Endodermal cell (in vitro differentiated cells): ENCODE results near the gene MAP3K5. TPM values are rescaled to one million over a fixed set of nuclear protein-coding genes. Genes with fewer than 3 reads are reported as not detected.

Experiments
- DNase-seq: peaks from one replicate; pipeline ENCODE4 v3.0.0-alpha.2; 2017
- H3K27ac ChIP-seq: 2 replicates; pipeline ENCODE4 v1.5.1; 2013; ENCODE audit warnings: mild to moderate bottlenecking, low read depth, low read length, moderate library complexity
- H3K27me3 ChIP-seq: 2 replicates; pipeline ENCODE4 v1.6.1; 2013; ENCODE audit warnings: mild to moderate bottlenecking, low read length, moderate library complexity; ENCODE audit not compliant: insufficient read depth, control insufficient read depth, poor library complexity, severe bottlenecking
- H3K36me3 ChIP-seq: 2 replicates; pipeline ENCODE4 v1.7.0; 2013; ENCODE audit warnings: mild to moderate bottlenecking, low read length, moderate library complexity; ENCODE audit not compliant: control insufficient read depth, insufficient read depth
- H3K4me1 ChIP-seq: one replicate; pipeline ENCODE4 v1.7.0; 2013; ENCODE audit warnings: low read length; ENCODE audit not compliant: control insufficient read depth, insufficient read depth
- H3K4me3 ChIP-seq: 2 replicates; pipeline ENCODE4 v1.5.1; 2013; ENCODE audit warnings: mild to moderate bottlenecking, low read length, moderate library complexity
- H3K9ac ChIP-seq: 2 replicates; pipeline ENCODE4 v1.6.1; 2013; ENCODE audit warnings: mild to moderate bottlenecking, low read length, moderate library complexity; ENCODE audit not compliant: poor library complexity, severe bottlenecking; ENCODE audit errors: extremely low read depth
- H3K9me3 ChIP-seq: 2 replicates; pipeline ENCODE4 v1.6.1; 2013; ENCODE audit warnings: mild to moderate bottlenecking, low read length, moderate library complexity; ENCODE audit not compliant: control insufficient read depth
- H3K27ac Mint-ChIP-seq: 2 replicates; pipeline ENCODE4 v1.8.0; 2020; ENCODE audit warnings: mixed read lengths
- H3K27me3 Mint-ChIP-seq: 2 replicates; pipeline ENCODE4 v1.8.0; 2021; ENCODE audit warnings: mild to moderate bottlenecking, mixed read lengths; ENCODE audit not compliant: insufficient read depth
- H3K36me3 Mint-ChIP-seq: 2 replicates; pipeline ENCODE4 v1.8.0; 2020; ENCODE audit warnings: low read depth, mixed read lengths
- H3K4me1 Mint-ChIP-seq: 2 replicates; pipeline ENCODE4 v1.8.0; 2020; ENCODE audit warnings: mixed read lengths
- H3K4me3 Mint-ChIP-seq: 2 replicates; pipeline ENCODE4 v1.8.0; 2020; ENCODE audit warnings: mild to moderate bottlenecking, moderate library complexity, mixed read lengths
- H3K9me3 Mint-ChIP-seq: 2 replicates; pipeline ENCODE4 v1.8.0; 2020; ENCODE audit warnings: mild to moderate bottlenecking, mixed read lengths
- CTCF ChIP-seq: fragments of 200-600 bp; sonication (generic); conservative IDR thresholded peaks from 2 replicates; pipeline ENCODE4 v1.5.0; 2021; ENCODE audit warnings: antibody characterized with exemption, mild to moderate bottlenecking
- WGBS, 2 experiments: methylation state at CpG; one replicate each; pipeline versions ENCODE4 v1.1.5 to v1.1.7; 2013; ENCODE audit warnings: missing lambda C conversion rate in 2 of 2, mixed read lengths in 1 of 2; ENCODE audit not compliant: insufficient coverage in 1 of 2, insufficient read length in 1 of 2; 5-methylcytosine and 5-hydroxymethylcytosine counted together
- total RNA-seq, 2 donors: library from RNA; stranded (reverse); fragmentation: NEBNext Ultra II Directional in 1 of 2; extraction: Animal tissue kit (Norgen Biotek cat#: 25700) in 1 of 2; gene quantifications; 2 replicates in 1 of 2; 3 replicates in 1 of 2; pipeline ENCODE4 v1.2.1, GENCODE V29; 2021

The MAP3K5 gene
- total RNA-seq, 2 donors from 2014 or later: 1.6 to 3.4 TPM

- H3K4me3 ChIP-seq: peak overlapping the region; percentile 94
- H3K27me3 Mint-ChIP-seq: peaks cover 36% of the 10 kb centered on the region
- no peak for TF ChIP-seq CTCF
- no peaks in the 10 kb centered on the region for H3K36me3 ChIP-seq
- no peak for DNase-seq
- H3K4me1 ChIP-seq: no peaks in the 10 kb centered on the region
- peak overlapping the region; percentile 67 for H3K27ac Mint-ChIP-seq
- WGBS, 2 experiments: 0% methylated on average over 46 of the region's 46 CpGs; no CpG with 5 or more reads in 1 of the 2 experiments
- peak overlapping the region; percentile 83 for H3K9ac ChIP-seq
- H3K4me3 Mint-ChIP-seq: peak overlapping the region; percentile 82
- H3K27ac ChIP-seq: no peak overlapping the region
- H3K4me1 Mint-ChIP-seq: peaks cover 31% of the 10 kb centered on the region
- H3K27me3 ChIP-seq: peaks cover 52% of the 10 kb centered on the region
- no peaks in the 10 kb centered on the region for H3K9me3 Mint-ChIP-seq
- H3K9me3 ChIP-seq: no peaks in the 10 kb centered on the region
- no peaks in the 10 kb centered on the region for H3K36me3 Mint-ChIP-seq
Measured at GRCh38 chr6:136550045-136550329, 242.3 kb downstream of the MAP3K5 start.

GRCh38 chr6:136549300-136550044 lies 242.8 kb downstream of the MAP3K5 start:
- H3K36me3 ChIP-seq: no peaks in the 10 kb centered on the region
- peak overlapping the region; percentile 82 for H3K4me3 Mint-ChIP-seq
- peaks cover 52% of the 10 kb centered on the region for H3K27me3 ChIP-seq
- no peaks in the 10 kb centered on the region for H3K4me1 ChIP-seq
- peak overlapping the region; percentile 91 for H3K27ac Mint-ChIP-seq
- peak overlapping the region; percentile 83 for H3K9ac ChIP-seq
- 1 to 3% methylated on average over 20 to 42 of the region's 42 CpGs for WGBS, 2 experiments
- H3K9me3 Mint-ChIP-seq: no peaks in the 10 kb centered on the region
- H3K27me3 Mint-ChIP-seq: peaks cover 31% of the 10 kb centered on the region
- no peaks in the 10 kb centered on the region for H3K36me3 Mint-ChIP-seq
- H3K4me1 Mint-ChIP-seq: peaks cover 35% of the 10 kb centered on the region
- peak overlapping the region; percentile 94 for H3K4me3 ChIP-seq
- H3K27ac ChIP-seq: no peak overlapping the region
- no peak for TF ChIP-seq CTCF
- DNase-seq: peak; percentile 83
- no peaks in the 10 kb centered on the region for H3K9me3 ChIP-seq

GRCh38 chr6:136548582-136549299 lies 243.5 kb downstream of the MAP3K5 start:
- Histone ChIP-seq H3K4me1 (no peaks in the 10 kb centered on the region), H3K9ac (peak overlapping the region; percentile 83), H3K27me3 (peaks cover 45% of the 10 kb centered on the region), H3K9me3 (no peaks in the 10 kb centered on the region), H3K36me3 (no peaks in the 10 kb centered on the region), H3K27ac (no peak overlapping the region), H3K4me3 (peak overlapping the region; percentile 94)
- Mint-ChIP-seq H3K36me3 (no peaks in the 10 kb centered on the region), H3K27ac (peak overlapping the region; percentile 91), H3K4me1 (peaks cover 39% of the 10 kb centered on the region), H3K9me3 (no peaks in the 10 kb centered on the region), H3K4me3 (peak overlapping the region; percentile 82), H3K27me3 (peaks cover 25% of the 10 kb centered on the region)
- DNase-seq: no peak
- WGBS, 2 experiments: 55% methylated on average over 12 to 14 of the region's 14 CpGs
- TF ChIP-seq CTCF: no peak
